ENCODE results near the gene GAS2L1.

Gene GAS2L1

DNA sequence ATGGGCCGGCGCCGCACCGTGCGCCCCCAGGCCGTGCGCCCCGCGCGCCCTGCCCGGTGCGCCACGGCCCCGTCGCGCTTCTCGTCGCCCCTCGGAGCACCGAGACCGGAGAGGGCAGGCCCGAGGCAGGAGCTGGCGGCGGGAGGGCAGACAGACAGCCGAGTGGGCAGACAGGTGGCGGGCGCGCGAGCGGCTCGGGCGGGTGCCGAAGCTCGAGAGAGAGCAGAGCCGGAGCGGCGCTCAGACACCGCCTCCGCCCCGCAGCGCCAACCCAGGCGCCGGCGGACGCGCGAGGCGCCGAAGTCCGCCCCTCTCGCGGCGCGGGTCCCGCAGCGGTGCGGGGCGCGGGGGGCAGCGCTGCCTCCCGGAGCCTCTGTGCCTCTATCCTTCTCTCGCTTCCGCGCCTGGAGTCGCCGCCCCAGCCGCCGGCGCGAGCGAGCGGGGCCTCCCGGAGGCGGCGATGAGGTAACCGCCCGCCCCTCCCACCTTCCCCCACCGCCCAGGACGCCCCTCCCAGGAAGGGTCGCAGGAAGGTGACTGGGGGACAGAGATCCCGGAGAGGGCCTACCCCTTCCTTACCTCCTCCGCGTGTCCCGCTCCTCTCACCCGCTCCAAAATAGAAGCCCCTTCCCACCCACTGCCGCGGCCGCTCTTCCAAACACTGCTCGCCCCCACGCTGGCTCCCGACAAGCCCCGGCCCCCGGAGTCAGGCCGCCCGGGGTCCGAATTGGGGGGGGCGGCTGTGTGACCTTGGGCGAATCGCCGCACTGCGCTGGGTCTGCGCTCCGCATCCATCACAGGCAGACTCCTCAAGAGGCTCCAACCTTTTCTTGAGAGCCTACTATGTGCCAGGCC is 9.1 kb downstream of the GAS2L1 start, which contains the start of gene RASL10A:
Gene RASL10A (minus strand): TSS at position 412 of the 855 bp plus-strand sequence. CDS start 451 bp downstream, outside the sequence.
- DNase-seq (ENCODE audit: low spot score) = no peak
- CTCF ChIA-PET = no interaction called here
- H3K27ac ChIP-seq = no peak within 1 kb of the TSS
- TF ChIP-seq, protein P1, sequence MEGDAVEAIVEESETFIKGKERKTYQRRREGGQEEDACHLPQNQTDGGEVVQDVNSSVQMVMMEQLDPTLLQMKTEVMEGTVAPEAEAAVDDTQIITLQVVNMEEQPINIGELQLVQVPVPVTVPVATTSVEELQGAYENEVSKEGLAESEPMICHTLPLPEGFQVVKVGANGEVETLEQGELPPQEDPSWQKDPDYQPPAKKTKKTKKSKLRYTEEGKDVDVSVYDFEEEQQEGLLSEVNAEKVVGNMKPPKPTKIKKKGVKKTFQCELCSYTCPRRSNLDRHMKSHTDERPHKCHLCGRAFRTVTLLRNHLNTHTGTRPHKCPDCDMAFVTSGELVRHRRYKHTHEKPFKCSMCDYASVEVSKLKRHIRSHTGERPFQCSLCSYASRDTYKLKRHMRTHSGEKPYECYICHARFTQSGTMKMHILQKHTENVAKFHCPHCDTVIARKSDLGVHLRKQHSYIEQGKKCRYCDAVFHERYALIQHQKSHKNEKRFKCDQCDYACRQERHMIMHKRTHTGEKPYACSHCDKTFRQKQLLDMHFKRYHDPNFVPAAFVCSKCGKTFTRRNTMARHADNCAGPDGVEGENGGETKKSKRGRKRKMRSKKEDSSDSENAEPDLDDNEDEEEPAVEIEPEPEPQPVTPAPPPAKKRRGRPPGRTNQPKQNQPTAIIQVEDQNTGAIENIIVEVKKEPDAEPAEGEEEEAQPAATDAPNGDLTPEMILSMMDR (conservative IDR thresholded peaks at IDR 0.05; ENCODE audit: low read depth) = no peak
- POLR2A ChIA-PET (ENCODE audit: low non-redundant PET) = no interaction called here

DNA sequence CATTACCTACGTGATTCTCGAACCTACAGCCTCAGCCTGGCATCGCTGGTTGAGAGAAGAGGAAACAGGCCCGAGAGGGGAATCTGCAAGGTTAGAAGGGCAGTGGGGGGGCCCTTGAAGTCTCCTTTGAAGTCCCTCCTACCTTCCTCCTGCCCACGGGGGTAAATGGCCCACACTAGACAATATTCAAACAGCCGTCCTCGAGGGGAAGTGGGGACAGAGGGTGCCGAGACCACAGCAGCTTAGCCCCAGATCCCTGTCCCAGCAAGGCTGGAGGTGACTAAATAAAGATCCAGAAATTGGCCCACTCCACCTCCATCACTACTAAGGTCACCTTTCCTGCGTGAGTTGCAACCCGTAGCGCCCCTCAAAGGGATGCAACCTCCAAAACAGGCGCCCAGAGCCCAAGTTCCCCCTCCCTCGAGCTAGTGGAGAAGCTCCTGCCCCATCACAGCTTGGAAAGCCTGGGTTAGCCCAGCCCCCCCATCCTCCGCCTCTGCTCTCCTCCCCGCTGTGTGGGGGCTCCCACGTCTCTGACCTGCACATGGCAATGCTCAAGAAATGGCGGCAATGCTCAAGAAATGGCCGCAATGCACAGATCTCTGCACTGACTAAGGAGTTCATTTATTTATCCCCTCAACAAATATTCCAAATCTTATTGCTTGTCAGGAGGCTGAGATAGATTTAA is 9.8 kb downstream of the GAS2L1 start:
- DNase-seq (ENCODE audit: low spot score) = no peak
- TF ChIP-seq, protein P1 (conservative IDR thresholded peaks at IDR 0.05; ENCODE audit: low read depth) = no peak
- ChIA-PET CTCF (no interaction called here), POLR2A (ENCODE audit: low non-redundant PET) (no interaction called here)
- H3K27ac ChIP-seq = no peak overlapping the region

DNA sequence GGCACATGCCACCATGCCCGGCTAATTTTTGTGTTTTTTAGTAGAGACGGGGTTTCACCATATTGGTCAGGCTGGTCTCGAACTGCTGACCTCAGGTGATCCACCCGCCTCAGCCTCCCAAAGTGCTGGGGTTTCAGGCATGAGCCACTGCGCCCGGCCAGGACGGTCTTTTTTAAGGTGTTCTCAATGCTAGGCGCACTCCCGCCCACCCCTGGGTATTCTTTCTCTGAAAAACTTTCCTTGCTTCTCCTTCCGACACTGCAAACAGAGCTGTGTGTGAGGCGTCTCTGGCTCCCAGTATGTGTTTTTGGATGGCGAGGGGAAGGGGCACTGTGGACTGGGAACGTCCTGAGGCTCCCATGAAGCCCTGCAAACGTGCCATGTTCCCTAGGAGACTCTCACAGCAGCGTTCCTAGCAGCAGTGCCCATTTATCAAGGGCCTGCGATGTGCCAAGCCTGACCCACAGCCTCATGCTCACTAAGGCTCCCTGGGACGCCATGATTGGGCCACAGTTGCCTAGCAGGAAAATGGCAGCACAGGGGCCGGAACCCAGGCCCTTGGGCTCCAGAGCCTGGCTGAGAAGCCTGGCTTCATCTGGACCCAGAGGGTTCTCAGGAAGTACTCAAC is 11.5 kb downstream of the GAS2L1 start:
- CTCF ChIA-PET = interaction anchor here (0.6 kb wide), 2 partner anchors 169 to 1083 kb away, joined by 3 read pairs; no protein-coding TSS in a partner anchor
- no peak for DNase-seq (ENCODE audit: low spot score)

DNA sequence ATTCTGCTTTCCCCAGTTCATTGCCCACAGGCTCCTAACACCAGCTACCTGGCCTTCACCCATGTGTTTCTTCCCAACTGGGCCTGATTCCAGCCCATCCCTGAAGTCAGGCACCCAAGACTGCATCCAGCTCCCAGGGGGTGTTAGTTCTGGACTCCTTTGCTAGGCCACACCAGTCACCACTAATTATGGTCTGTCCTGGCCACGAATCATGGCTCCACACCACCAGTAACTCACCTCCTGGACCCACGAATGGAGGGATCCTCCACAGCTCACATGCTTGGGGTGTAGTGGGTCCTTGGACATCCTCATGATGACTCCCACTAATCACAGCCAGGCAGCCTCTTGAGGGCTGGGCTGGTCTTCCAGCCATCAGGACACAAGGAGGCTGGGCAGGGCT is 12.6 kb downstream of the GAS2L1 start:
- TF ChIP-seq, protein P1 (conservative IDR thresholded peaks at IDR 0.05; ENCODE audit: low read depth) = no peak
- no peak overlapping the region for H3K27ac ChIP-seq
- ChIA-PET POLR2A (ENCODE audit: low non-redundant PET) (no interaction called here), CTCF (no interaction called here)
- DNase-seq (ENCODE audit: low spot score) = no peak

More for the DNA sequence above, 11.5 kb downstream of the GAS2L1 start:
- no peak overlapping the region for H3K27ac ChIP-seq
- POLR2A ChIA-PET (ENCODE audit: low non-redundant PET) = no interaction called here
- TF ChIP-seq, protein P1 (conservative IDR thresholded peaks at IDR 0.05; ENCODE audit: low read depth) = no peak

DNA sequence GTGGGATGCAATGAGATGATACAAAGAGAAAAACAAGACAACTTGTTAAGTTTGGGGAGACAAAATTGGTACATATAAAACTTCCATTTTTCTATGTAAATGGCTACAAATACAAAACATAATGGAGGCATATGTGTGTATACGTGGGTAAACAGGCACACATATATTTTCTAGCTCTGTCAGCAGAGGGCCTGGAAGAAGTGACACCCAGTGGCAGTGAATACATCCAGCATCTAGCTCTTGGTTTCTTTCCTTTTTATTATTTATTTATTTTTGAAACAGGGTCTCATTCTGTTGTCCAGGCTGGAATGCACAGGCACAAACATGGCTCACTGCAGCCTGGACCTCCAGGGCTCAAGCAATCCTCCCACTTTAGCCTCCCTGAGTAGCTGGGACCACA is 14.1 kb downstream of the GAS2L1 start:
- ChIA-PET CTCF (no interaction called here), POLR2A (ENCODE audit: low non-redundant PET) (no interaction called here)
- no peak overlapping the region for H3K27ac ChIP-seq
- TF ChIP-seq, protein P1 (conservative IDR thresholded peaks at IDR 0.05; ENCODE audit: low read depth) = peak; percentile 19; the same call in 1 of the 2 replicates
- no peak for DNase-seq (ENCODE audit: low spot score)

DNA sequence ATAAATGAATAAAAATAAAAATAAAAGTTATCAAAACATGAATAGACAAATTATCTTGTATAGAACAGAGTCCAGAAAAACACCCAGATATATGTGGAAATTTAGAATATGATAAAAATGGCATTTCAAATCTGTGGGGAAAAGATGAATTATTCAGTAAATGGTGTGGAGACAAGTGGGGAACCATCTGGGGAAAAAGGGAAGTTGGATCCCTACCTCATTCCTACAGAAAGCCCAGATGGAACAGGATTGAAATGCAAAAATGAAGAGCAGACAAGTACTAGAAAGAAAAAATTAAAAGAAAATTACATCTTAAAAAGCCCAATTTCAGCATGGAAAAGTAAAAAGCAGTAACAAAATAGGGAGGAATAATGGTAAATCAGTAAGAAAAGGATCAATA is 17.2 kb downstream of the GAS2L1 start:
- POLR2A ChIA-PET (ENCODE audit: low non-redundant PET) = no interaction called here
- TF ChIP-seq, protein P1 (conservative IDR thresholded peaks at IDR 0.05; ENCODE audit: low read depth) = no peak
- no peak for DNase-seq (ENCODE audit: low spot score)
- no peak overlapping the region for H3K27ac ChIP-seq
- CTCF ChIA-PET = interaction anchor here (0.6 kb wide), 1 partner anchor 33 kb away, joined by 4 read pairs; no protein-coding TSS in a partner anchor
